GM19099 (cell line): Measurements from ENCODE around the gene THEM5.

Experiments used
- POLR2A ChIP-seq: IDR thresholded peaks from 3 replicates; pipeline ENCODE4 v1.6.1; 2011; ENCODE audit warnings: low read depth; ENCODE audit not compliant: insufficient read length; ENCODE audit errors: extremely low read depth

THEM5 gene

DNA sequence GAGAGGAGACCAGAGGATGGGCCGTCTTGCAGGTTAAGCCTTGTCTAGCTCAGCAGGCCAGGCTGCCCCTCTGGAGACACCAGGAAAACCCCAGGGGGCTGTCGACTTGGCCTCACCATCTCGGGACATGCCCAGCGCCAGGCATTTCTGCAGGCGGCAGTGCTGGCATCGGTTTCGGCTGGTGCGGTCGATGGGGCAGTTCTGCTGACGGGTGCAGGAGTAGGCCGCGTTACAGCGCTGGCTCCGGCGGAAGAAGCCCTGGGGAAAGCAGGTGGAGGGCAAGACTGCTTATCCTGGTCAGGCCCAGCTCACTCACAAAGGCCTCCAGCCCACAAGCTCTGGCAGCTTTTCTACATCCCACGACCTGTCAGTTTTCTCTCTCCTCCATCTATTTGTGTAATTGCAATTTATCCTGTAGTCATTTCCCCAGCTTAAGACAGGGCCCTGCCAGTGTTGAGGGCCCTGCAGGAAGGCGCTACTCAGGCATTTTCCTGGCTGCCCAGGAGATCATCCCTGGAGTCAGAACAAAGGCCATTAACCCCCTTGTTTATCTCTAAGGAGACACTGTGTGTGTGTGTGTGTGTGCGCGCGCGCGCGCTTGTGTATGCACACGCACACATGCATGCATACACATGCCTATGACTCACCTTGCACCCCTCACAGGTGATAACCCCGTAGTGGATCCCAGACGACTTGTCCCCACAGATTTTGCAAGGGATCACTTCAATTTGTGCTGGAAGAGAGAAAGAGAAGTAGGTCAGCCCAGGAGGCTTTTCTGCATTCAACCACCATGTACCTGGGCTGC, 36.8 kb downstream of the THEM5 start:
- TF ChIP-seq POLR2A = no peak

DNA sequence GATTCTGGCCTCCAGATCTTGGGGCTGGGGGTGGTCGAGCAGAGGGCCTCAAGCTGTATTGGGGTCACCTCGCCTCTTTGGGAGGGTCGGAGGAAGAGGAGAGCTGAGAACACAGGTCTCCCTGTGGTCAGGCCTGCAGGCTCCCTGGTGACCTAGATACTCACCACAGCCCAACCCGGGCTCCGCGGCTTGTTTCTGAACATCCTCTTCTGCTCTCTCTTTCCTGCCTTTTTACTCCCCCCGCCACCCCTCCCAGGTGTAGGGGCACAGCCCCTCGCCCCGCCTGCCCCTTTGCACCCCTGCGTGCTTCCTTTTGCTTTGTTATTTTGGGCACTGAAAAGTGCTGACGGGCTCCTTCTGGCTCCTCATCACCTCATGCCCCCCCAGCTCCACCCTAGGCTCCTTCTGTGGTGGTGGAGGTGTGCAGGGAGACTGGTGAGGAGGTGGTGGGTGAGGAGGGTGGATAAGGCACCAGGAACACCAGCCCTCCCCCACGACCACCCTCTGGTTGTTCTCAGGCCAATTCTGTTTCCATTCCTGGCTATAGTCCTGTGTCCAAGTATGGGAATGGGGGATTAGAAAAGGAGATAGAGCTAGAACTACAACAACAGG, 37.7 kb downstream of the THEM5 start:
- TF ChIP-seq POLR2A = no peak

DNA sequence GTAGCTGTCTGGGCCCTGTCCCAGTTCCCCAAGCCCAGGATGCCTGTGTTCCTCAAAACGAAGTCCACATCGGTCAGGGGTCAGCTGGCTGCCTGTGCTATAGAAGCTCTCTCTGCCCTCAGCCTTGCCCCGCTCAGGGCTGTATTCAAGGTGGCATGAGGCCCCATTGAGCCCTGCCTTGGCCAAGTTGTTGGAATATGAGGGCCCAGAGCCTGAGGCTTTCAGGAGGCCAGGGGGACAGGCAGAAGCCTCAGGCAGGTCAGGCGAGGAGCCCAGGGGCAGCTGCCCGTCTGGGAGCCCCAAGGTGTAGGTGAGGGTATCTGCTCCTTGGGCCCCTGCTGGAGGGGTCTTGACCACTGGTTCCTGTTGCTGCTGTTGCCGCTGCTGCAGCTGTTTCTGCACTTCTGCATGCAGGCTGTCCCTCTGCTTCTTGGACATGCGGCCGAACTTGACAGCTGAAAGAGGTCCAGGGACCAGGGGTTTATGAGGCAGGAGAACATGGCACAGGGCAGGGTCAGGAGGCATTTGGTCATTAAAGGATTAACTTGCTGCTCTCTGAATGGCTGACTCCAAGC, 38.5 kb downstream of the THEM5 start:
- no peak for TF ChIP-seq POLR2A

DNA sequence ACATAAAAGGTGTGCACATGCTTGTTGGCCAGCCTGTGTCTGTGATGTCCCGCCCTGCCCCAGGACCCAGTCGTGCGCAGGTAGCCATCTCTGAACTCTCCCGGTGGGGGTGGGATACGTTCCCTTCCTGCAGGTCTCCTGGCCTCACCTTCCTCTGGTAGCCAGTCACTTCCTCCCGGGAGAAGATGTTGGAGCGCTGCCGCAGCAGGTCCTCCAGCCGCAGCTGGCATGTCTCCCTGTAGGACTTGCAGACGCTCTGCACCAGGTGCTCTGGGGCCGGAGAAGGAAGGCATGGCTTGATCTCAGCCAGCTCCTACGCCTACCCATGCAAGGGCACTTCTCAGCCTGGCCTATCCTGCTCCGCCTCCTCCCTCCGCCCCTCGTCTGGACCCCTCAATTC, 39.1 kb downstream of the THEM5 start:
- TF ChIP-seq POLR2A = no peak

DNA sequence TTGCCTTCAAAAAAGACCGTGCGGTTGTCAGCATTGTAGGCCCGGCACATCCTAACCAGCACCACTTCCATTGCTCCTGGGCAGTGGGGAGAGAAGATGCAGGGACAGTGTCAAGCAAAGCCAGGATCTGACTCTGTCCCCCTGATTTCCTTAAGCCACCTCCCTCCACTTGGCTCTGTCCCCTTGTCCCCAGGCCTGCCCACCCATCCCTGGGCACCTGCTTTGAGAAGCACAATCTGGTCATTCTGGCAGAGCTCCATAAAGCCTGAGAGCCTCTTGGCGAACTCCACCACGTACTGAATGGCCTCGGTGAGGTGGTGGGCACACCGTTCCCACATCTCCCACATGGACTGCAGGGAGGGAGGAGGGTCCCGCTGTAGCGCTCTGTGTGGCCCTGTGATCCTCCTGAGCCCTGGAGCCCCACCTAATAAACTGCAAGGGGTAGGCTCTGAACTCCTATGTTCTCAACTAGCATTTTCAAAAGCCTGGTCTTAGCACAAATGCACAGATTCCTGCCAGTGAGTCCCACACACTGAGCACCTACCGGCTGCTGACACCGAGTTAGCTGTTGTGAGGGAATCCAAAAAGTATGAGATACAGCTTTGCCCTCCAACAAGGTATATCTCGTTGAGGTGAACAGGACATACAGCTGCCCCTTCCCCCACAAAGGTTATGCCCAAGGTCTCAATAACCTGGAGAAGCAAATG, 40.1 kb downstream of the THEM5 start:
- TF ChIP-seq POLR2A = no peak

DNA sequence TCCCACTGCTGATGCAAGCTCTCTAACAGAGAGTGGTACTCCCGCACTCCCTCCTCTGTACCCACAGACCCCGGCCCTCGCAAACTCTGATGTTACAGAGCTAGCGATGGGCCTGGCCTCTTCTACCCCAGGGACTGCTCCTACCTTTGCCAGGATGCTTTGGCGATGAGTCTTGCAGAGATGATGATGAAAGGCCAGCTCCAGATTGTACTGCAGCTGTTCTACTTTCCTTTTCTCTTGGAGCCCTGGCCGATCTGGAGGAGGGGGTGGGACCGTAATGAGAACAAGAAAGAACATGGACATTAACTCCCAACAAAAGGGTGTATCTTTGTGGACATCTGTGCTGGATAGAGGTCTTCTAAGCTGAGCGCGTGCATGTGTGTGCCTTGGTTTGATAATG, 42.3 kb downstream of the THEM5 start:
- TF ChIP-seq POLR2A = no peak

DNA sequence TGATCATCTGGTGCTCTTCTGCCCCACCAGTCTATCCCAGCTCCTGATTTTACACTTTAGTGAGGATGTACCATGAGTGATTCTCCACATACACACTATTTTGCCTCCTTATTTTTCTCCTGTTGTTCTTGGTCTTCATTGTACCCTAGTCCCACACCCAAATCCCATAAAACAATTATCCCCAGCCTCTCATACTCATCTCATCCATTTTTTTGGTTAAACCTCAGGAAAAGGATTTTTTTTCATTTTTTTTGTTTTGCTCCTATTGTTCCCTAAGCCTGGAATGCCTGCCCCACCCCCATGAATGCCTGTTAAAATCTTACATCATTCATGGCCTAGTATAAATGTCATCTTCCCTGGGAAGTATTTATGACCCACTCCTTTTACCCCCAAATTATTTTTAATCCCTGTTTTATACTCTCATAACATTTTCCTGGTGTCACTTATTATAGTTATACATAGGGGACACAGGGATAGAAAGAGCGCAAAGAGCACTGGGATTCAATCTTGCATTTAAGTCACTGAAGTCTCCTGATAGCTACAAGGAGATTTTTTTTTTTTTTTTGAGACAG, 43.4 kb downstream of the THEM5 start:
- no peak for TF ChIP-seq POLR2A

- no peak for TF ChIP-seq POLR2A
These were observed 44.1 kb downstream of the THEM5 start for GRCh38 chr1:151809290-151809984.

DNA sequence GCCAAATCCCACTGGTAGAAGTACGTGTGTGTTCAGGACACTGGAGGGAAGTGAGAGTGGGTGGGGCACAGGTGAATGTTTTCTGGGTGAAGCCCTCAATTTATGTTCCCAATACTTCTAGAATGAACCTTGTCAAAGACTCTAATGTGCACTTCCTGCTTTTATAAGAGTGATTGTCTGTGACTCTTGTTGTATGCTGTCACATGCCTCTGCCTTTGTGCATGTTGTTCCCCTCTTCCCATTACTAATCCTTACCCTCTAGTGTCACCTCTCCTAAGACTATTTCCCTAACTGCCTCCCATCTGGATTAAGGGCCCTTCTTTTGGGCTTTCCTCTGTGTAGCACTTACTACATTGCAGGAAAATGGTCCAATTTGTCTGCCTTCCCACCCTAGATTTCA, 45.7 kb downstream of the THEM5 start:
- TF ChIP-seq POLR2A = no peak

GRCh38 chr1:151807131-151807530, 46.4 kb downstream of the THEM5 start:
- TF ChIP-seq POLR2A = no peak

DNA sequence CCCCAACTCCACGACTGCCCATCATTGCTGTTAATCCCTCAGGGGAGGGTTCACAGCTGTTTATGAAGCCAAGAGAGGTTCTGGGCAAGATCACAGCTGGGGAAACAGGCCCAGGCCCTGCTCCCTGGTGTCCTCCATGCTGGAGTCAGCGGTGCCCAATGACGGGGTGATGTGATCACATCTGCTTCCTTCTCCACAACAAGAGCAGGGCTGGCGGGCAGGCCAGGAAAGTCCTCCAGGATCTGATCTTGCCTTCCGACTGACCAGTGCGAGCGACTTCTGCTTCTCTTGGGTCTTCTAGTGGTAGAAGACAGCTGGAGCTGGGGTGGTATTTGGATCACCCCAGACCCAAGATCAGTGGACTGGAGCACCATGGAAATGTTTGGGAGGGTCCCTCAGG, 47.3 kb downstream of the THEM5 start:
- TF ChIP-seq POLR2A = no peak

GRCh38 chr1:151805066-151805820, 48.3 kb downstream of the THEM5 start, which contains the start of gene LINGO4:
Gene LINGO4 (minus strand): TSS chr1:151805419. CDS start chr1:151802704, 2,715 bp downstream.
- TF ChIP-seq POLR2A = no peak

DNA sequence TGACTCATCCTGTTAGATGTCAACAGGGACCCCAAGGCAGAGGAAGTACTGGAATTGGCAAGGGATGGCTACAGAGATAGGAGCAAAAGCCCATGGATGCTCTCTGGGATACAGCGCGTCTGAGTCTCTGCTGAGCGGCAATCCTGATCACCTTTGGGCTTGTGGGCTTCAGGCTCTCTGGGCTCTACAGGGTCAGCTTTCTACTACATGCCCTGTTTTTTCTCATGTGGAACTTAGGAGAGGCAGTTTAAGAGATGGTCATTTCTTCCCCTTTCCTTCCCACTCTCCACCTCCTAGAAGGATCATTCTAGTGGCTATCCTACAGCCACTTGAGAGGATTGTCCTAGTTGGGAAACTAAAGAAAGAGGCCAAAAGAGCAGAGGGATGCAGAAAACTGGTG, 49.6 kb downstream of the THEM5 start:
- no peak for TF ChIP-seq POLR2A

- TF ChIP-seq POLR2A = no peak
These were observed 50.3 kb downstream of the THEM5 start for GRCh38 chr1:151803164-151803563.
